HG03378 (cell line): ENCODE data around the gene GLI1.
"Not testable (repeated sequence)": the region's sequence is repeated elsewhere in the genome, so short reads cannot be mapped to it uniquely, and the experiment has no call there.

Experiments
- ATAC-seq: cut with Tn5 transposase; IDR thresholded peaks from one replicate; pipeline ENCODE4 v1.9.1; 2021; ENCODE audit warnings: mild to moderate bottlenecking, moderate library complexity; ENCODE audit not compliant: unreplicated experiment

GLI1 gene

DNA sequence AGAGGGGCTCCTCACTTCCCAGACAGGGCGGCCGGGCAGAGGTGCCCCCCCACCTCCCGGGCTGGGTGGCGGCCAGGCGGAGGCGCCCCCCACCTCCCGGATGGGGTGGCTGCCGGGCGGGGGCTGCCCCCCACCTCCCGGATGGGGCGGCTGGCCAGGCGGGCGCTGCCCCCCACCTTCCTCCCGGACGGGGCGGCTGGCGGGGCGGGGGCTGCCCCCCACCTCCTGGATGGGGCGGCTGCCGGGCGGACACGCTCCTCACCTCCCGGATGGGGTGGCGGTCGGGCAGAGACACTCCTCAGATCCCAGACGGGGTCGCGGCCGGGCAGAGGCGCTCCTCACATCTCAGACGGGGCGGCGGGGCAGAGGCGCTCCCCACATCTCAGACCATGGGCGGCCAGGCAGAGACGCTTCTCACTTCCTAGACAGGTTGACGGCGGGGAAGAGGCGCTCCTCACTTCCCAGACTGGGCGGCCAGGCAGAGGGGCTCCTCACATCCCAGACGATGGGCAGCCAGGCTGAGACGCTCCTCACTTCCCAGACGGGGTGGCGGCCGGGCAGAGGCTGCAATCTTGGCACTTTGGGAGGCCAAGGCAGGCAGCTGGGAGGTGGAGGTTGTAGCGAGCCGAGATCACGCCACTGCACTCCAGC is 35.6 kb downstream of the GLI1 start:
- ATAC-seq, result not testable (repeated sequence)

DNA sequence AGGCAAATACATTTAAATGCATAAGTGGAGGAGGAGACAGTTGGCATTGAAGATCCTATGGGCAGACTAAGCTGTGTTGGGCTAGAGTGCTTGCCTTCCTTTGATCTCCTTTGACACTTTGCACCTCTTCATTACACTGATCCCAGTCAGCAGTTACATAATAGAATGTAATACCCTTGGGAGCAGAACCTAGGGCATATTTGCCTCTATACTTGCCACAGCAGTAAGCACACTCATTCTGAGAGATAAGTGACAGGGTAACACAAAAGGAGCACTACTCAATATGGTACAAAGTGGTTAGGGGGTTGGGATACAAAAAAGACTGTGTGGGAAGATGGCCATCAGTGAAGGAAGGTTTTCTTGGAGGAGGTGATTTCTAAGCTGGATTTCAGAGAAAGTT is 37.2 kb downstream of the GLI1 start:
- no peak for ATAC-seq

DNA sequence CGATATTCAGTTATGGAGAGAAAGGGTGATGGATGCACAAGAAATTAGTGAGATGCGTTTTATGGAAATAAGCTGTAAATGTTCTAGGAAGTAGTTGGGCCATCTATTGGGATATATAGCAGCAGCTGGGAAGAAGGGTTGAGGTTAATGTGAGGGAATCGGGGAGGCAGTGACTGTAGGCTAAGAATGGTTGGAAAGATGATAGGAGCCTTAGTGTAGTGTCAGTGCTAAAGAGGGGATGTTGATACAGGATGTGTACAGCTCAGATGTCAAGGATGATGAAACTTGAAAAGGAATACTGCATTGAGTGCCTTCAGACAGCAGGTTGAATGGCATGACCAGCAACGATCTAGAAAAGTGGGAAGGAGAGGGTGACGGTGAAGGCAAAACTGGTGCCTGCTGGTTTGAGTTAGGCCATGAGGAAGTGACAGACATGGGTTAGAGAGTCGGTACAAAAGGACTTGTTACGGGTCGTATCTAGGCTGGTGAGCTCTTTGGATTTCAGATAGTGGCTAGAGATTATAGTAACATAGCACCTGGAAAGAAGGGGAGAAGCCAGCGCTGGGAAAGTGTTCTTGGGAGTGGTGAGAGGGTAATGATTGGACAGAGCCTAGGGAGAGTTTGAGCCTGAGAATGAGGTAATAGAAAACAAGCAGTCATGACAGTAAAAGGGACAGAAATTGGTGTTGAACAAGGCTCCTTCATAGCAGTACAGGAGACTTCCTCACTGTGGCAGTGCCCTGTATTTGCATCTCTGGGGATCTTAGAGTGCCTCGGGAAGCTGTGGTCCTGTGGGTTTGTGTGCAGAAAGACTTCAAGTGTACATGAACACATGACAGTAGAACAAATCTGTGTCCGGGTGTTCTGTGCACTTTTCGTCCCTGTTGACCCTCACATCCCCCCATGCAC is 37.9 kb downstream of the GLI1 start:
- no peak for ATAC-seq

GRCh38 chr12:57498132-57498502 is 38.5 kb downstream of the GLI1 start:
- no peak for ATAC-seq

GRCh38 chr12:57498571-57498970 is 39.0 kb downstream of the GLI1 start:
- no peak for ATAC-seq

DNA sequence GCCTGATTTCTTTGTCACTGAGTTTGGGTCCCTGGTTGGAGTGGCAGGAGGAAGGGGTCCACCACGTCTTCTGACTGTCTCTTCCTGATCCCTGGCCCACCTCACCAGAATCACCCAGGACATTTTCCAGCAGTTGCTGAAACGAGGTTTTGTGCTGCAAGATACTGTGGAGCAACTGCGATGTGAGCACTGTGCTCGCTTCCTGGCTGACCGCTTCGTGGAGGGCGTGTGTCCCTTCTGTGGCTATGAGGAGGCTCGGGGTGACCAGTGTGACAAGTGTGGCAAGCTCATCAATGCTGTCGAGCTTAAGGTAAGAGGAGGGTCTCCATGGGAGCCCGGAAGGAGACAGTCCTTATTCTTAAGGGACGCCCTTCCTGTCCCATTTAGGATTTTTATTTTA is 40.6 kb downstream of the GLI1 start:
- no peak for ATAC-seq

DNA sequence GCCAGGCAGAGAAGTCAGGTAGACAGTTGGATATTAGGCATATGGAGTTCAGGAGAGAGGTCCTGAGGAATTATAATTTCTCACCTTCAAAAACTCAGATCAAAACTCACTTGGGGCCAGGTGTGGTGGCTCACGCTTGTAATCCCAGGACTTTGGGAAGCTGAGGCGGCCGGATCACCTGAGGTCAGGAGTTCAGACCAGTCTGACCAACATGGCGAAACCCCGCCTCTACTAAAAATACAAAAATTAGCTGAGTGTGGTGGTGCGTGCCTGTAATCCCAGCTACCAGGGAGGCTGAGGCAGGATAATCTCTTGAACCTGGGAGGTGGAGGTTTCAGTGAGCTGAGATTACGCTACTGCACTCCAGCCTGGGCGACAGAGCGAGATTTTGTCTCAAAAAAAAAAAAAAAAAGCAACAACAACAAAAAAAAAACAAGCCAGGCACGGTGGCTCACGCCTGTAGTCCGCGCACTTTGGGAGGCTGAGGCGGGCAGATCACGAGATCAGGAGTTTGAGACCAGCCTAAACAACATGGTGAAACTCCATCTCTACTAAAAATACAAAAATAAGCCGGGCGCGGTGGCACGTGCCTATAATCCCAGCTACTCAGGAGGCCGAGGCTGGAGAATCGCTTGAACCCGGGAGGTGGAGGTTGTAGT is 42.9 kb downstream of the GLI1 start:
- ATAC-seq, result not testable (repeated sequence)

DNA sequence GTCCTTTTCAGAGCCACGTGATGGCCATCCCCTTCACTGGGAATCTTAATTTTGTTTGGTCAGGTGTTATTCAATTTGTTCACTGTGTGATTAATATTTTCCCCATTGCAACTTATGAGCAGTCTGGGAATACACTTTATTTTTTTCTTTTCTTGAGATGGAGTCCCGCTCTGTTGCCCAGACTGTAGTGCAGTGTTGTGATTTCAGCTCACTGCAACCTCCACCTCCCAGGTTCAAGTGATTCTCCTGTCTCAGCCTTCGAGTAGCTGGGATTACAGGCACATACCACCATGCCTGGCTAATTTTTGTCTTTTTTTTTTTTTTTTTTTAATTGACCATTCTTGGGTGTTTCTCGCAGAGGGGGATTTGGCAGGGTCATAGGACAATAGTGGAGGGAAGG is 47.0 kb downstream of the GLI1 start:
- ATAC-seq, result not testable (repeated sequence)

GRCh38 chr12:57507796-57508195 is 48.2 kb downstream of the GLI1 start:
- ATAC-seq, result not testable (repeated sequence)

DNA sequence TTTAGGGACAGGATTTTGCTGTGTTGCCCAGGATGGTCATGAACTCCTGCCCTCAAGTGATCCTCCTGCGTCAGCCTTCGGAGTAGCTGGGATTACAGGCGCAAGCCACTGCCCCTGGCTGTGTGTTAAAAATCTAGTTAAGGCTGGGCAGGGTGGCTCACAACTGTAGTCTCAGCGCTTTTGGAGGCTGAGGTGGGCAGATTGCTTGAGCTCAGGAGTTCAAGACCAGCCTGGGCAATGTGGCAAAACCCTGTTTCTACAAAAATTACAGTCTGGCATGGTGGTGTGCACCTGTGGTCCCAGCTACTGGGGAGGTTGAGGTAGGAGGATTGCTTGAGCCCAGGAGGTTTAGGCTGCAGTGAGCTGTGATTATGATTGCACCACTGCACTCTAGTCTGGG is 51.6 kb downstream of the GLI1 start:
- no peak for ATAC-seq

- no peak for ATAC-seq
Observed at GRCh38 chr12:57511588-57512325, 52.2 kb downstream of the GLI1 start.

DNA sequence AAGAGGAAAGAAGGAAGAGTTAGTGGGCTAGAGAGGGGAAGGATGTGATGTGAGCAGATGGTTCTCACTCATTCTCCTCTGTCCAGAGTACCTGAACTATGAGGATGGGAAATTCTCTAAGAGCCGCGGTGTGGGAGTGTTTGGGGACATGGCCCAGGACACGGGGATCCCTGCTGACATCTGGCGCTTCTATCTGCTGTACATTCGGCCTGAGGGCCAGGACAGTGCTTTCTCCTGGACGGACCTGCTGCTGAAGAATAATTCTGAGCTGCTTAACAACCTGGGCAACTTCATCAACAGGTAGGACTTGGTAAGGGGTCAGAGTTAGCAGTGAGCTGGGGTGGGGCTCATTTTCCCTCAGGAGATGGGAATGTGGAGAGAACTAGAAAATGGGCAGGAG is 53.1 kb downstream of the GLI1 start:
- ATAC-seq, result no peak

GRCh38 chr12:57513266-57513665 is 53.7 kb downstream of the GLI1 start:
- no peak for ATAC-seq

GRCh38 chr12:57513677-57514076 is 54.1 kb downstream of the GLI1 start:
- ATAC-seq, result not testable (repeated sequence)

DNA sequence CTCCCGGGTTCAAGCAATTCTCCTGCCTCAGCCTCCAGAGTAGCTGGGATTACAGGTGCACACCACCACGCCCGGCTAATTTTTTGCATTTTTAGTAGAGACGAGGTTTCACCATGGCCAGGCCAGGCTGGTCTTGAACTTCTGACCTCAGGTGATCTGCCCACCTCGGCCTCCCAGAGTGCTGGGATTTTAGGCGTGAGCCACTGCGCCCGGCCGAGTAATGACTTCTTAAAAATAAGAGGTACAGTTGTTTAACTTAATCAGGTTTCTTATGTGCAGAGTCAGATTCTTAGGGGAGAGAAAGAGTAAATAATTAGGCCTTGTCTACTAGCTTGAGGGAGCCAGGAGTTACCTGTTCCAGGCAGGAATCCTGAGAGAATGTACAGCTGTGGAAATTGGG is 54.7 kb downstream of the GLI1 start:
- ATAC-seq, result not testable (repeated sequence)

GRCh38 chr12:57514720-57515407 is 55.3 kb downstream of the GLI1 start:
- ATAC-seq, result no peak

- no peak for ATAC-seq
Observed at GRCh38 chr12:57515408-57515933, 55.9 kb downstream of the GLI1 start.

GRCh38 chr12:57515934-57516541 is 56.5 kb downstream of the GLI1 start:
- no peak for ATAC-seq

DNA sequence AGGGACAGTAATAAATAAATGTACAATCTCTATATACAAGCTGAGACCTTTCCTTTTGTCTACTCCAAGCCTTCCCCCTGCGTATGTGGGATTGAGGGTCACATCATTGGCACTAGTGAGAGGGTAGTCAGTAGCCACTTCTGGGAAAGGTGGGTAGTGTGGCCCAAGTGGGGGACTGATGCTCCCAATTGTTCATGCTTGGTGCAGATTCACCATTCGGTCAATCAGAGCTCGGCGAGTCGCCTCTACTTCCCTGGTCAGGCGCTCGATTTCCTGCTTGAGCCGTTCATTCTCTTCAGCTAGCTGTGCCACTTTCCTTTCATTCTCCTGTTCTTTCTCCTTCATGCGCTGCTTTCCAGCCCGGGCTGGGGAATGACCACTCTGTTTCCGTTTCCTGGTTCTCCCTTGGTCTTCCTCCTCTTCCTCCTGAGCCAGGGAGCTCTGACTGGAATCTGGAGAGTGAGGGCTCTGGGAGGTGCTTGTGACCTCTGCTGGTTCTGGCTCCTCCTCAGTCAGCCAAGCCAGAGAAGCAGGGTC is 57.1 kb downstream of the GLI1 start:
- no peak for ATAC-seq

DNA sequence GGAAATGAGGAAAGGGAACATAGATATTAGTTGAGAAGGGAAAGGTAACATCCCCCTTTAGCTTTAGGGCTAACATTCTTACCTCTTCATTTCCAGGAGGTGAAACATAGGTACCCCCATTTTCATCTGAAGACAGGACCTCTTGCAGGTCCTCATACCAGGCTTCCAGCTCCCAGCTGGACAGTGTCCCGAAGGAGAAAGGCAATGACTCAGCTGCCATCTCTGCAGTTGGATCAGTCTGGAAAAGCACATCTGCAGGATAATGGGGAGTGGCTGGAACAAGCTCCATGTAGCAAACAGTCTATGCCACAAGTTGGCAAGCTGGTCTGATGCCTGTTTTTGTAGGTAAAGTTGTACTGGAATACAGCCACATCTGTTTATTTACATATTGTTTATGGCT is 57.6 kb downstream of the GLI1 start:
- no peak for ATAC-seq
